ENCODE measurements around the gene ADSL. TPM values are rescaled to one million over a fixed set of nuclear protein-coding genes. Genes with fewer than 3 reads are reported as not detected.

ADSL gene
- total RNA-seq, 2 experiments from 2014 or later, result 117 to 137 TPM

- Histone ChIP-seq H3K9me3 (ENCODE audit: low read length) (no peaks in the 10 kb centered on the region), H3K27ac (ENCODE audit: low read depth, low read length, poor library complexity, severe bottlenecking) (peak overlapping the region; percentile 98), H3K36me3 (ENCODE audit: insufficient read depth, low read length) (peaks cover 75% of the 10 kb centered on the region), H3K4me2 (ENCODE audit: low read length) (peak overlapping the region; percentile 93), H3K9me2 (ENCODE audit: insufficient read depth, low read length) (no peaks in the 10 kb centered on the region), H3K4me1 (ENCODE audit: insufficient read depth, low read length, poor library complexity, severe bottlenecking) (peaks cover 89% of the 10 kb centered on the region), H3K79me2 (ENCODE audit: insufficient read depth, low read depth, low read length) (peaks cover 3% of the 10 kb centered on the region; the same call in 1 of the 2 replicates), H4K20me1 (ENCODE audit: insufficient read depth, low read length) (no peaks in the 10 kb centered on the region), H3K4me3 (ENCODE audit: low read depth, low read length, poor library complexity, severe bottlenecking) (peak overlapping the region; percentile 61), H2AFZ (ENCODE audit: low read length) (no peak overlapping the region)
- intact Hi-C loops (cut with micrococcal nuclease; ENCODE audit: unreplicated experiment), result no loop called here
- POLR2A ChIA-PET, result interaction anchor here (1.0 to 2.9 kb wide), 4 partner anchors 17 to 39 kb away, joined by 4 to 17 read pairs (median 8); no protein-coding TSS in a partner anchor
- CTCF ChIA-PET (ENCODE audit: unreplicated experiment), result interaction anchor here (1.7 kb wide), 1 partner anchor 12 kb away, joined by 6 read pairs; no protein-coding TSS in a partner anchor
- TF ChIP-seq CTCF (conservative IDR thresholded peaks at IDR 0.05; ENCODE audit: low read length) (no peak), EZH2phosphoT487 (IDR thresholded peaks at IDR 0.05; ENCODE audit: borderline replicate concordance, low read depth, low read length) (no peak)
- no peak for DNase-seq (ENCODE audit: low spot score)
- BruUV-seq (replicated peaks), result no TSS peak
Measured at GRCh38 chr22:40416267-40416570, 69.9 kb downstream of the ADSL start.

GRCh38 chr22:40416636-40417035 is 70.3 kb downstream of the ADSL start:
- Histone ChIP-seq H3K27ac (ENCODE audit: low read depth, low read length, poor library complexity, severe bottlenecking) (peak overlapping the region; percentile 98), H4K20me1 (ENCODE audit: insufficient read depth, low read length) (no peaks in the 10 kb centered on the region), H3K4me2 (ENCODE audit: low read length) (peak overlapping the region; percentile 93), H3K4me3 (ENCODE audit: low read depth, low read length, poor library complexity, severe bottlenecking) (no peak overlapping the region), H3K9me3 (ENCODE audit: low read length) (no peaks in the 10 kb centered on the region), H3K36me3 (ENCODE audit: insufficient read depth, low read length) (peaks cover 73% of the 10 kb centered on the region), H3K79me2 (ENCODE audit: insufficient read depth, low read depth, low read length) (peaks cover 3% of the 10 kb centered on the region; the same call in 1 of the 2 replicates), H3K4me1 (ENCODE audit: insufficient read depth, low read length, poor library complexity, severe bottlenecking) (peaks cover 85% of the 10 kb centered on the region), H3K9me2 (ENCODE audit: insufficient read depth, low read length) (no peaks in the 10 kb centered on the region), H2AFZ (ENCODE audit: low read length) (no peak overlapping the region)
- ChIA-PET POLR2A (interaction anchor here (0.6 to 2.9 kb wide), 3 partner anchors 16 to 198 kb away, joined by 4 to 17 read pairs (median 13); no protein-coding TSS in a partner anchor), CTCF (ENCODE audit: unreplicated experiment) (no interaction called here)
- BruUV-seq (replicated peaks), result no TSS peak
- intact Hi-C loops (cut with micrococcal nuclease; ENCODE audit: unreplicated experiment), result no loop called here
- DNase-seq (ENCODE audit: low spot score), result no peak
- TF ChIP-seq CTCF (conservative IDR thresholded peaks at IDR 0.05; ENCODE audit: low read length) (no peak), EZH2phosphoT487 (IDR thresholded peaks at IDR 0.05; ENCODE audit: borderline replicate concordance, low read depth, low read length) (no peak)

GRCh38 chr22:40417041-40417440 is 70.7 kb downstream of the ADSL start:
- H3K27ac ChIP-seq (ENCODE audit: low read depth, low read length, poor library complexity, severe bottlenecking), result peak overlapping the region; percentile 98
- H2AFZ ChIP-seq (ENCODE audit: low read length), result no peak overlapping the region
- CTCF ChIA-PET (ENCODE audit: unreplicated experiment), result interaction anchor here (0.5 kb wide), 2 partner anchors 10 to 381 kb away, joined by 3 to 8 read pairs; no protein-coding TSS in a partner anchor
- peaks cover 81% of the 10 kb centered on the region for H3K4me1 ChIP-seq (ENCODE audit: insufficient read depth, low read length, poor library complexity, severe bottlenecking)
- H3K36me3 ChIP-seq (ENCODE audit: insufficient read depth, low read length), result peaks cover 73% of the 10 kb centered on the region
- no peaks in the 10 kb centered on the region for H4K20me1 ChIP-seq (ENCODE audit: insufficient read depth, low read length)
- no peaks in the 10 kb centered on the region for H3K9me3 ChIP-seq (ENCODE audit: low read length)
- TF ChIP-seq CTCF (conservative IDR thresholded peaks at IDR 0.05; ENCODE audit: low read length), result no peak
- no peak for TF ChIP-seq EZH2phosphoT487 (IDR thresholded peaks at IDR 0.05; ENCODE audit: borderline replicate concordance, low read depth, low read length)
- BruUV-seq (replicated peaks), result no TSS peak
- H3K4me3 ChIP-seq (ENCODE audit: low read depth, low read length, poor library complexity, severe bottlenecking), result no peak overlapping the region
- peaks cover 3% of the 10 kb centered on the region; the same call in 1 of the 2 replicates for H3K79me2 ChIP-seq (ENCODE audit: insufficient read depth, low read depth, low read length)
- DNase-seq (ENCODE audit: low spot score), result peak; percentile 39
- POLR2A ChIA-PET, result interaction anchor here (0.6 to 2.9 kb wide), 2 partner anchors 18 to 198 kb away, joined by 4 to 17 read pairs; no protein-coding TSS in a partner anchor
- H3K4me2 ChIP-seq (ENCODE audit: low read length), result peak overlapping the region; percentile 93
- no peaks in the 10 kb centered on the region for H3K9me2 ChIP-seq (ENCODE audit: insufficient read depth, low read length)
- intact Hi-C loops (cut with micrococcal nuclease; ENCODE audit: unreplicated experiment), result no loop called here
